H1 (cell line): ENCODE measurements around the gene VASH1. TPM values are rescaled to one million over a fixed set of nuclear protein-coding genes. Genes with fewer than 3 reads are reported as not detected.

Experiments
- CTCF ChIA-PET: fragments of 300-600 bp; sonication (Branson Sonifier 250); formaldehyde crosslinking; loops from one replicate; lab custom pipeline; 2021; ENCODE audit not compliant: partially characterized antibody; lab: Charles Lee
- POLR2A ChIA-PET: fragments of 300-600 bp; sonication (Branson Sonifier 250); formaldehyde crosslinking; loops from one replicate; lab custom pipeline; 2021; ENCODE audit warnings: inconsistent platforms; ENCODE audit not compliant: partially characterized antibody; lab: Charles Lee
- DNase-seq, 2 experiments: peaks; one replicate each; pipeline versions ENCODE4 v3.0.0 to v3.0.0-alpha.2; 2010 to 2022; ENCODE audit warnings: low spot score in 2 of 2, low read depth in 1 of 2, mixed read lengths in 1 of 2
- FAIRE-seq: peaks from 2 replicates; lab custom pipeline; 2011; peaks lifted over from hg19 to GRCh38; lab: Jason Lieb, UNC
- H2AFZ ChIP-seq: 2 replicates; pipeline ENCODE4 v1.8.1; 2012; ENCODE audit warnings: low read length, inconsistent platforms
- H2AK5ac ChIP-seq: 2 replicates; pipeline ENCODE4 v1.6.1; 2013; ENCODE audit warnings: low read depth, low read length
- H2BK120ac ChIP-seq: replicated peaks from 2 replicates; pipeline ENCODE3; 2013; ENCODE audit warnings: low read depth, low read length, inconsistent platforms
- H2BK12ac ChIP-seq: 2 replicates; pipeline ENCODE4 v1.6.1; 2013; ENCODE audit warnings: low read depth, low read length
- H2BK15ac ChIP-seq: 2 replicates; pipeline ENCODE4 v1.6.1; 2013; ENCODE audit warnings: low read length
- H2BK20ac ChIP-seq: 2 replicates; pipeline ENCODE4 v1.6.1; 2013; ENCODE audit warnings: low read length
- H2BK5ac ChIP-seq: 2 replicates; pipeline ENCODE4 v1.6.1; 2013; ENCODE audit warnings: low read depth, low read length
- H3K14ac ChIP-seq: 2 replicates; pipeline ENCODE4 v1.6.1; 2013; ENCODE audit warnings: inconsistent platforms; ENCODE audit not compliant: insufficient read length
- H3K18ac ChIP-seq: 2 replicates; pipeline ENCODE4 v1.6.1; 2013; ENCODE audit warnings: low read length; ENCODE audit errors: extremely low read depth
- H3K23ac ChIP-seq: 2 replicates; pipeline ENCODE4 v1.6.1; 2013; ENCODE audit warnings: inconsistent platforms; ENCODE audit not compliant: insufficient read length
- H3K23me2 ChIP-seq: 2 replicates; pipeline ENCODE4 v1.6.1; 2013; ENCODE audit warnings: low read depth, low read length
- H3K27ac ChIP-seq: 2 replicates; pipeline ENCODE4 v1.6.1; 2011; ENCODE audit warnings: low read depth, low read length, inconsistent platforms
- H3K27me3 ChIP-seq, 4 experiments: replicated peaks in 1 of 4; 1 replicate in 1 of 4; 2 replicates in 3 of 4; pipeline versions ENCODE4 v1.6.1 to v1.8.1; 2011 to 2013; ENCODE audit warnings: low read length in 3 of 4, mild to moderate bottlenecking in 3 of 4, inconsistent platforms in 2 of 4, mixed read lengths in 2 of 4, moderate library complexity in 1 of 4; ENCODE audit not compliant: control insufficient read depth in 3 of 4, insufficient read depth in 3 of 4; ENCODE audit errors: extremely low read depth in 1 of 4
- H3K36me3 ChIP-seq, 4 experiments: 2 replicates each; pipeline versions ENCODE4 v1.6.1 to v1.8.1; 2011 to 2013; ENCODE audit warnings: mild to moderate bottlenecking in 4 of 4, low read length in 3 of 4, moderate library complexity in 2 of 4, control low read depth in 1 of 4, inconsistent platforms in 1 of 4; ENCODE audit not compliant: insufficient read depth in 4 of 4, control insufficient read depth in 2 of 4
- H3K4ac ChIP-seq: replicated peaks from 2 replicates; pipeline ENCODE3; 2013; ENCODE audit warnings: low read length, low read depth, mixed read lengths, inconsistent platforms; ENCODE audit not compliant: insufficient read length
- H3K4me1 ChIP-seq, 4 experiments: replicated peaks in 1 of 4; 1 replicate in 1 of 4; 2 replicates in 3 of 4; pipeline versions ENCODE4 v1.6.1 to v1.8.1; 2011 to 2013; ENCODE audit warnings: low read length in 3 of 4, inconsistent platforms in 2 of 4, mixed read lengths in 1 of 4; ENCODE audit not compliant: insufficient read depth in 4 of 4, control insufficient read depth in 3 of 4
- H3K4me2 ChIP-seq, 2 experiments: 2 replicates each; pipeline versions ENCODE4 v1.6.1 to v1.8.1; 2011 to 2013; ENCODE audit warnings: low read depth in 2 of 2, low read length in 2 of 2, control low read depth in 1 of 2, inconsistent platforms in 1 of 2, mild to moderate bottlenecking in 1 of 2; ENCODE audit not compliant: insufficient read depth in 1 of 2
- H3K4me3 ChIP-seq, 4 experiments: fragments of 200-600, 300-600 bp in 1 of 4; sonication (generic), shearing (Covaris generic), sonication (Bioruptor Twin) in 1 of 4; 2 replicates each; pipeline versions ENCODE4 v1.5.1 to v1.8.1; 2011 to 2016; ENCODE audit warnings: low read length in 4 of 4, low read depth in 3 of 4, control low read depth in 2 of 4, inconsistent platforms in 2 of 4, mild to moderate bottlenecking in 2 of 4, mixed read lengths in 1 of 4, moderate library complexity in 1 of 4; ENCODE audit not compliant: insufficient read depth in 2 of 4; ENCODE audit errors: extremely low read depth in 1 of 4
- H3K56ac ChIP-seq: replicated peaks from 2 replicates; pipeline ENCODE3; 2013; ENCODE audit warnings: low read depth, mild to moderate bottlenecking, mixed read lengths, low read length, inconsistent platforms; ENCODE audit not compliant: insufficient read length
- H3K79me1 ChIP-seq: 2 replicates; pipeline ENCODE4 v1.6.1; 2013; ENCODE audit warnings: low read depth, low read length, control low read depth
- H3K79me2 ChIP-seq, 2 experiments: 2 replicates each; pipeline versions ENCODE4 v1.6.1 to v1.8.1; 2012 to 2013; ENCODE audit warnings: low read length in 2 of 2, mild to moderate bottlenecking in 2 of 2, inconsistent platforms in 1 of 2; ENCODE audit not compliant: insufficient read depth in 2 of 2, control insufficient read depth in 1 of 2
- H3K9ac ChIP-seq, 4 experiments: replicated peaks in 1 of 4; 1 replicate in 1 of 4; 2 replicates in 3 of 4; pipeline versions ENCODE4 v1.6.1 to v1.8.1; 2011 to 2013; ENCODE audit warnings: low read depth in 3 of 4, low read length in 3 of 4, control low read depth in 2 of 4, mild to moderate bottlenecking in 2 of 4, moderate library complexity in 2 of 4, inconsistent platforms in 1 of 4; ENCODE audit errors: extremely low read depth in 1 of 4
- H3K9me3 ChIP-seq, 2 experiments: 2 replicates each; pipeline versions ENCODE4 v1.6.1 to v1.8.1; 2012 to 2013; ENCODE audit warnings: mild to moderate bottlenecking in 2 of 2, moderate library complexity in 2 of 2, control low read depth in 1 of 2, inconsistent platforms in 1 of 2, low read depth in 1 of 2, low read length in 1 of 2, mixed read lengths in 1 of 2; ENCODE audit not compliant: insufficient read depth in 2 of 2
- H4K20me1 ChIP-seq, 2 experiments: replicated peaks in 1 of 2; 2 replicates each; pipeline versions ENCODE3 to v1.8.1; 2011 to 2013; ENCODE audit warnings: inconsistent platforms in 2 of 2, low read length in 2 of 2, mild to moderate bottlenecking in 1 of 2; ENCODE audit not compliant: insufficient read depth in 2 of 2, control insufficient read depth in 1 of 2
- H4K5ac ChIP-seq: 2 replicates; pipeline ENCODE4 v1.6.1; 2013; ENCODE audit warnings: low read length, low read depth, mixed read lengths, inconsistent platforms; ENCODE audit not compliant: insufficient read length
- H4K8ac ChIP-seq: 2 replicates; pipeline ENCODE4 v1.8.0; 2013; ENCODE audit warnings: mild to moderate bottlenecking, moderate library complexity, low read length, inconsistent platforms; ENCODE audit not compliant: insufficient read depth; ENCODE audit errors: extremely low read depth
- H4K91ac ChIP-seq: replicated peaks from 2 replicates; pipeline ENCODE3; 2013; ENCODE audit warnings: low read length, mixed read lengths, inconsistent platforms; ENCODE audit not compliant: insufficient read length
- ASH2L ChIP-seq: fragments of 200-600, 300-600 bp; sonication (generic); IDR thresholded peaks from one replicate; pipeline ENCODE4 v1.7.1; 2017; ENCODE audit warnings: low read length
- BCL11A ChIP-seq, 2 experiments: IDR thresholded peaks; one replicate each; pipeline ENCODE4 v1.6.1; 2011; ENCODE audit warnings: low read depth in 2 of 2, low read length in 2 of 2, mild to moderate bottlenecking in 2 of 2
- CBX5 ChIP-seq: fragments of 300-800, 300-1000 bp; sonication (generic); IDR thresholded peaks from 2 replicates; pipeline ENCODE4 v1.7.1; 2016; ENCODE audit warnings: antibody characterized with exemption, low read length, low read depth
- EGR1 ChIP-seq: IDR thresholded peaks from 2 replicates; pipeline ENCODE4 v1.6.1; 2011; ENCODE audit warnings: low read depth, low read length, borderline replicate concordance
- EZH2 ChIP-seq: fragments of 200-600 bp; sonication (generic); IDR thresholded peaks from 2 replicates; pipeline ENCODE4 v1.7.1; 2012; ENCODE audit warnings: low read depth, mild to moderate bottlenecking, moderate library complexity, low read length, inconsistent platforms; ENCODE audit not compliant: severe bottlenecking
- ZNF274 ChIP-seq: IDR thresholded peaks from 2 replicates; pipeline ENCODE4 v1.7.0; 2012; ENCODE audit warnings: low read length, borderline replicate concordance; ENCODE audit errors: extremely low read depth
- WGBS, 2 experiments: shearing (Covaris generic) in 1 of 2; methylation state at CpG; one replicate each; pipeline versions ENCODE4 v1.1.6 to v1.1.7; 2013 to 2015; ENCODE audit warnings: low lambda C conversion rate in 2 of 2, mixed read lengths in 2 of 2, inconsistent platforms in 1 of 2, low coverage in 1 of 2, missing lambda C conversion rate in 1 of 2; ENCODE audit not compliant: insufficient replicate concordance in 2 of 2, insufficient coverage in 1 of 2, insufficient read length in 1 of 2; ENCODE audit errors: extremely low coverage in 1 of 2, missing lambda C conversion rate in 1 of 2; 5-methylcytosine and 5-hydroxymethylcytosine counted together
- polyA plus RNA-seq, 7 experiments: library from polyadenylated mRNA; depleted of rRNA in 3 of 7; stranded (reverse) in 5 of 7; unstranded in 2 of 7; fragments of >200 nt in 5 of 7; fragments of 200-250 nt in 2 of 7; gene quantifications; 1 replicate in 5 of 7; 2 replicates in 1 of 7; 4 replicates in 1 of 7; pipeline versions ENCODE4 v1.2.1 to v1.2.3, GENCODE V29; 2011 to 2013; ENCODE audit warnings: missing spikeins in 2 of 7, mixed read lengths in 2 of 7
- total RNA-seq: library from RNA; stranded (reverse); fragmentation: NEBNext Ultra II Directional; extraction: Animal tissue kit (Norgen Biotek cat#: 25700); gene quantifications from 2 replicates; pipeline ENCODE4 v1.2.1, GENCODE V29; 2021
- TF ChIP-seq, protein P1 (sequence below): IDR thresholded peaks from 2 replicates; pipeline ENCODE4 v1.6.1; 2012; ENCODE audit warnings: inconsistent platforms

VASH1 gene
- total and polyA plus RNA-seq, 2 of the 8 experiments (the other 6 are each of a cell fraction or from before 2014, with no cell fraction given) = 3.1 to 6.4 TPM

DNA sequence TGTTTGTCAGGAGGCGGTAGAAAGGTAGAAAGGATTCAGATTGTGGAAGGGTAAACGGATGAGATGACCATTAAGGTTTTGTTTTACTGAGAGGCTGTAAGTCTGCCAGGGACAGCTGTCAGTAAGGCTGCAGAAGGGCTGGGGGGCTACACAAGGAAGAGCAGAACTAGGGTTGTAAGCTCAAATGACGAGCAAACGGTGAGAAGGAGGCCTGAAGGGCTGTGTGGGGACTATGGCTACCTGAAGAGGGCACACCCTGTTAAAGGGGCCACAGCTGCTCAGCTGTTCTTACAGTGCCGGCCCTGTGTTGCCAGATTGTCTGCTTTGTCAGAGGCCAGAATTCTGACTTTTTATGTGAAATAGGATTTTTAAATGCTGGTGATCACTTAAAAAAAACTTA is 19.1 kb downstream of the VASH1 start:
- Histone ChIP-seq H3K23ac (no peak overlapping the region), H3K36me3 (peaks cover 5 to 17% (median 6%) of the 10 kb centered on the region in 4 experiments; a peak in 3 of 8 replicates), H2BK15ac (no peak overlapping the region), H3K27ac (no peak overlapping the region), H4K20me1 (peaks cover 2% of the 10 kb centered on the region in 2 experiments), H4K91ac (no peak overlapping the region), H3K18ac (no peak overlapping the region), H2BK5ac (no peak overlapping the region), H3K9me3 (no peaks in the 10 kb centered on the region), H3K4me3 (no peak overlapping the region), H2BK120ac (no peak overlapping the region), H3K79me1 (no peaks in the 10 kb centered on the region), H3K9ac (no peak overlapping the region), H3K23me2 (no peaks in the 10 kb centered on the region), H4K5ac (no peak overlapping the region), H2AK5ac (no peak overlapping the region), H3K4me2 (no peak overlapping the region), H3K56ac (no peak overlapping the region), H3K14ac (no peak overlapping the region), H2AFZ (no peak overlapping the region), H3K27me3 (no peaks in the 10 kb centered on the region; a peak in 1 of 7 replicates), H2BK12ac (no peak overlapping the region), H2BK20ac (no peak overlapping the region), H4K8ac (no peak overlapping the region), H3K79me2 (no peaks in the 10 kb centered on the region), H3K4me1 (peaks cover 0 to 10% (median 3%) of the 10 kb centered on the region in 4 experiments; a peak in 2 of 7 replicates), H3K4ac (no peak overlapping the region)
- CTCF ChIA-PET = interaction anchor here (0.9 to 13.7 kb wide), 9 partner anchors 9 to 296 kb away, joined by 3 to 234 read pairs (median 4); partner anchors contain the start of gene VASH1
- no peak for TF ChIP-seq CBX5
- no peak for TF ChIP-seq ASH2L
- no peak for TF ChIP-seq BCL11A (IDR thresholded peaks at IDR 0.05; ENCODE audit: low read depth in 2 of 2, low read length in 2 of 2)
- no peak for TF ChIP-seq ZNF274
- TF ChIP-seq, protein P1, sequence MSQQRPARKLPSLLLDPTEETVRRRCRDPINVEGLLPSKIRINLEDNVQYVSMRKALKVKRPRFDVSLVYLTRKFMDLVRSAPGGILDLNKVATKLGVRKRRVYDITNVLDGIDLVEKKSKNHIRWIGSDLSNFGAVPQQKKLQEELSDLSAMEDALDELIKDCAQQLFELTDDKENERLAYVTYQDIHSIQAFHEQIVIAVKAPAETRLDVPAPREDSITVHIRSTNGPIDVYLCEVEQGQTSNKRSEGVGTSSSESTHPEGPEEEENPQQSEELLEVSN = no peak
- TF ChIP-seq EGR1 = no peak
- TF ChIP-seq EZH2 = no peak
- FAIRE-seq (no peak), DNase-seq (no peak)
- WGBS, 2 experiments = 66% methylated on average over 5 of the region's 5 CpGs; no CpG with 5 or more reads in 1 of the 2 experiments
- POLR2A ChIA-PET = interaction anchor here (0.7 to 3.2 kb wide), 5 partner anchors 9 to 1060 kb away, joined by 3 to 20 read pairs (median 5); no protein-coding TSS in a partner anchor
